Superior temporal gyrus (tissue), 1 donor: ENCODE measurements around the gene ZNF185.
"Not testable (repeated sequence)": the region's sequence is repeated elsewhere in the genome, so short reads cannot be mapped to it uniquely, and the experiment has no call there.

Experiments used
- DNase-seq: peaks from one replicate; pipeline ENCODE4 v3.0.0-alpha.2; 2016; ENCODE audit errors: extremely low spot score

The ZNF185 gene

GRCh38 chrX:152895724-152896420 lies 2.0 kb upstream of the ZNF185 start:
- no peak for DNase-seq

GRCh38 chrX:152896450-152896849 lies 1.4 kb upstream of the ZNF185 start:
- no peak for DNase-seq

GRCh38 chrX:152898442-152898841 lies 575 bp downstream of the ZNF185 start:
- no peak for DNase-seq

- no peak for DNase-seq
Measured at GRCh38 chrX:152899111-152899873, 1.4 kb downstream of the ZNF185 start.

GRCh38 chrX:152899874-152900719 lies 2.2 kb downstream of the ZNF185 start:
- no peak for DNase-seq

- no peak for DNase-seq
Measured at GRCh38 chrX:152900937-152901445, 3.1 kb downstream of the ZNF185 start.

GRCh38 chrX:152901816-152902501 lies 4.1 kb downstream of the ZNF185 start:
- DNase-seq: no peak

- DNase-seq: no peak
Measured at GRCh38 chrX:152902502-152902820, 4.6 kb downstream of the ZNF185 start.

- no peak for DNase-seq
Measured at GRCh38 chrX:152903589-152903988, 5.7 kb downstream of the ZNF185 start.

GRCh38 chrX:152904151-152905080 lies 6.5 kb downstream of the ZNF185 start:
- peak; percentile 41 for DNase-seq

GRCh38 chrX:152905081-152905420 lies 7.2 kb downstream of the ZNF185 start:
- DNase-seq: no peak

GRCh38 chrX:152907084-152907651 lies 9.3 kb downstream of the ZNF185 start:
- DNase-seq: no peak

- DNase-seq: no peak
Measured at GRCh38 chrX:152908486-152908885, 10.6 kb downstream of the ZNF185 start.

GRCh38 chrX:152910018-152910417 lies 12.2 kb downstream of the ZNF185 start:
- DNase-seq: not testable (repeated sequence)

- DNase-seq: no peak
Measured at GRCh38 chrX:152912106-152912505, 14.2 kb downstream of the ZNF185 start.

- DNase-seq: no peak
Measured at GRCh38 chrX:152912641-152913040, 14.8 kb downstream of the ZNF185 start.

- DNase-seq: no peak
Measured at GRCh38 chrX:152913346-152913745, 15.5 kb downstream of the ZNF185 start.

GRCh38 chrX:152913910-152914309 lies 16.0 kb downstream of the ZNF185 start:
- no peak for DNase-seq

- DNase-seq: peak; percentile 8
Measured at GRCh38 chrX:152915541-152916241, 17.8 kb downstream of the ZNF185 start.
